Right lobe of liver (tissue), 4 donors: ENCODE data around the gene PLXNB2.

Source experiments
- POLR2A ChIP-seq: fragments of 450-650 bp; IDR thresholded peaks from one replicate; pipeline ENCODE4 v1.6.1; 2017; ENCODE audit warnings: antibody characterized with exemption, mild to moderate bottlenecking
- TF ChIP-seq, protein P1 (sequence below), 4 donors: fragments of 200-600 bp in 3 of 4; fragments of 450-650 bp in 1 of 4; IDR thresholded peaks; one replicate each; pipeline versions ENCODE4 v1.5.1 to v1.8.0; 2016 to 2022; ENCODE audit warnings: antibody characterized with exemption in 4 of 4, mild to moderate bottlenecking in 2 of 4
- donor health status: DM: no; HTN: no; CAD: no.
- donor health status: DM: no; HTN: no; CAD: no.
- donor health status: DM: no; HTN: yes; CAD: no.

DNA sequence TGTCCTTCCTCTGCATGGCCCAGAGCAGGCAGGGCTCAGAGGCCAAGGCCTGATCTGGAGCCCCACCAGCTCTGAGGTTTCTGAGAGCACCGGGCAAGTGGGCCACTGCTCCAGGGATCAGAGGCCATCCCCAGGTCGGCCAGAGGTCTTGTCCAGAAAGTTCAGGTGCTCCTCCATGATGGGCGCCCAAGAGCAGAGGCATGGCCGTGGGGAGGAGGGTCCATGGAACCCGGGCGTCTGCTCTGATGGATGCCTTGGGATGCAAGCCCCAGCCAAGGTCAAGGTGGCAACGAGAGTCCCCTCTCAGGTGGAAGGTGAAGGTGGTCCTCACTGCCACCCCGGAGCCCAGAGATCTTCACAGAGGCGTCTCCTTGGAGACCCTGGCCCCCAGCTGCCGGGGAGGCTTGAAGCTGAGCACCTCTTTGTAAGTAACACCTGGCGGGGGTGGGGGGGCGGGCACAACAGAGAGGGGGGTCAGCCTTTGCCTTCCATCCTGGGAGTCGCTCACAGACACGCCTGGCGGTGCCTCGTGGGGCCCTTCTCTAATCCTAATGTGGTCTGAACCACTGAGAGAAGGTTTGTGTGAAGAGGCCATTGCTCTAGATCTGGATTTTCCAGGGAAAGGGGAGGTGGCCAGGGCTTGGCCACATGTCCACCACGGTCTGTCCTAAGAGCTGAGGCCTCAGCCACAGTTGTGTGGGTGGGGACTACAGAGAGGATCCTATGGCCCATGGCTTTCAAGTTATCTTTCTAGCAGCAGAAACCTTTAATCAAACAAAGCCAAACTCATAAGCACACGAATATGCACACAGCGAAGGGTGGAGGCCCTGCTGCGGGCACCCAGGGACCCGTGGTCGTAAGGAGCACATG is 54.2 kb downstream of the PLXNB2 start:
- TF ChIP-seq, protein P1, sequence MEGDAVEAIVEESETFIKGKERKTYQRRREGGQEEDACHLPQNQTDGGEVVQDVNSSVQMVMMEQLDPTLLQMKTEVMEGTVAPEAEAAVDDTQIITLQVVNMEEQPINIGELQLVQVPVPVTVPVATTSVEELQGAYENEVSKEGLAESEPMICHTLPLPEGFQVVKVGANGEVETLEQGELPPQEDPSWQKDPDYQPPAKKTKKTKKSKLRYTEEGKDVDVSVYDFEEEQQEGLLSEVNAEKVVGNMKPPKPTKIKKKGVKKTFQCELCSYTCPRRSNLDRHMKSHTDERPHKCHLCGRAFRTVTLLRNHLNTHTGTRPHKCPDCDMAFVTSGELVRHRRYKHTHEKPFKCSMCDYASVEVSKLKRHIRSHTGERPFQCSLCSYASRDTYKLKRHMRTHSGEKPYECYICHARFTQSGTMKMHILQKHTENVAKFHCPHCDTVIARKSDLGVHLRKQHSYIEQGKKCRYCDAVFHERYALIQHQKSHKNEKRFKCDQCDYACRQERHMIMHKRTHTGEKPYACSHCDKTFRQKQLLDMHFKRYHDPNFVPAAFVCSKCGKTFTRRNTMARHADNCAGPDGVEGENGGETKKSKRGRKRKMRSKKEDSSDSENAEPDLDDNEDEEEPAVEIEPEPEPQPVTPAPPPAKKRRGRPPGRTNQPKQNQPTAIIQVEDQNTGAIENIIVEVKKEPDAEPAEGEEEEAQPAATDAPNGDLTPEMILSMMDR (IDR thresholded peaks at IDR 0.05), result no peak
- TF ChIP-seq POLR2A, result no peak
